K562 (cell line): ENCODE data around the gene MED29. TPM values are rescaled to one million over a fixed set of nuclear protein-coding genes. Genes with fewer than 3 reads are reported as not detected.

Experiments
- BMI1 ChIP-seq: fragments of 150-350 bp; IDR thresholded peaks from 2 replicates; pipeline ENCODE4 v1.6.1; 2014; ENCODE audit warnings: low read length
- BRD4 ChIP-seq: fragments of 200-600 bp; sonication (generic); IDR thresholded peaks from 2 replicates; pipeline ENCODE4 v1.6.1; 2017; ENCODE audit warnings: inconsistent platforms
- EGR1 ChIP-seq: fragments of 450-650 bp; conservative IDR thresholded peaks from 2 replicates; pipeline ENCODE4 v1.6.1; 2017; ENCODE audit warnings: mild to moderate bottlenecking
- HNRNPH1 ChIP-seq: fragments of 200-400 bp; formaldehyde crosslinking; optimal IDR thresholded peaks from 2 replicates; pipeline ENCODE3; 2017; ENCODE audit warnings: low read depth, mild to moderate bottlenecking, low read length, moderate library complexity
- HNRNPLL ChIP-seq: fragments of 200-400 bp; formaldehyde crosslinking; IDR thresholded peaks from 2 replicates; pipeline ENCODE4 v1.6.1; 2017; ENCODE audit warnings: low read length, low read depth, mild to moderate bottlenecking; ENCODE audit not compliant: poor library complexity, severe bottlenecking
- JUNB ChIP-seq: fragments of 450-650 bp; formaldehyde crosslinking; conservative IDR thresholded peaks from 2 replicates; pipeline ENCODE4 v1.4.0; 2020; ENCODE audit warnings: mild to moderate bottlenecking
- KAT2B ChIP-seq: IDR thresholded peaks from one replicate; pipeline ENCODE4 v1.6.1; 2012; ENCODE audit warnings: low read depth, mild to moderate bottlenecking, control low read depth, inconsistent platforms, low read length, moderate library complexity
- KLF16 ChIP-seq: IDR thresholded peaks from 2 replicates; pipeline ENCODE4 v1.6.1; 2016; ENCODE audit warnings: antibody characterized with exemption
- NCOA2 ChIP-seq, 2 experiments: fragments of 450-650 bp; IDR thresholded peaks; 2 replicates each; pipeline ENCODE4 v1.6.1; 2018; ENCODE audit warnings: mild to moderate bottlenecking in 2 of 2, moderate library complexity in 1 of 2; ENCODE audit not compliant: partially characterized antibody in 2 of 2
- NKRF ChIP-seq: fragments of 450-650 bp; IDR thresholded peaks from 2 replicates; pipeline ENCODE4 v1.6.1; 2016; ENCODE audit warnings: borderline replicate concordance
- NR3C1 ChIP-seq: sonication (generic); formaldehyde crosslinking; IDR thresholded peaks from 2 replicates; pipeline ENCODE4 v1.8.1; 2022; ENCODE audit warnings: missing genetic modification reagents
- PRDM10 ChIP-seq: fragments of 450-650 bp; IDR thresholded peaks from 2 replicates; pipeline ENCODE4 v1.6.1; 2018; ENCODE audit not compliant: partially characterized antibody
- SMAD1 ChIP-seq: fragments of 150-350 bp; IDR thresholded peaks from 2 replicates; pipeline ENCODE4 v1.6.1; 2014; ENCODE audit warnings: low read length, low read depth; ENCODE audit not compliant: partially characterized antibody
- ZNF764 ChIP-seq: fragments of 250-450 bp; sonication (Bioruptor Pico); IDR thresholded peaks from 2 replicates; pipeline ENCODE4 v1.4.0; 2020; ENCODE audit warnings: low read depth, mild to moderate bottlenecking, moderate library complexity
- polyA plus RNA-seq, 8 experiments: library from polyadenylated mRNA; depleted of rRNA in 4 of 8; stranded (reverse) in 5 of 8; unstranded in 3 of 8; fragments of >200 nt; fragmentation: Nextera tagmentation in 2 of 8; fragmentation: Illumina TruSeq in 1 of 8; extraction: Ambion mirVana in 2 of 8; extraction: Trizol in 1 of 8; gene quantifications; 2 replicates each; pipeline versions ENCODE4 v1.2.1 to v1.2.3, GENCODE V29; 2011 to 2014; ENCODE audit warnings: inconsistent platforms in 1 of 8, missing spikeins in 1 of 8
- total RNA-seq, 7 experiments: library from RNA; depleted of rRNA in 6 of 7; stranded (reverse); fragments of >200 nt in 6 of 7; fragmentation: Illumina TruSeq in 2 of 7; extraction: Trizol in 2 of 7; gene quantifications; 2 replicates each; pipeline versions ENCODE4 v1.2.1 to v1.2.3, GENCODE V29; 2011 to 2021; ENCODE audit warnings: low replicate concordance in 1 of 7
- TF ChIP-seq, protein P1 (sequence below): fragments of 250-450 bp; sonication (Bioruptor Pico); IDR thresholded peaks from 2 replicates; pipeline ENCODE4 v1.4.0; 2020; ENCODE audit warnings: mild to moderate bottlenecking, moderate library complexity
- TF ChIP-seq, protein P2 (sequence below): fragments of 250-450 bp; sonication (Bioruptor Pico); IDR thresholded peaks from 2 replicates; pipeline ENCODE4 v1.4.0; 2020; ENCODE audit warnings: mild to moderate bottlenecking, moderate library complexity

The MED29 gene
- total and polyA plus RNA-seq, 9 of the 15 experiments (the other 6 are each of a cell fraction or from before 2014, with no cell fraction given) = 1.8 to 22.6 (median 12.4) TPM

- TF ChIP-seq NCOA2 (IDR thresholded peaks at IDR 0.05; ENCODE audit: partially characterized antibody in 2 of 2) = no peak
- no peak for TF ChIP-seq ZNF764 (CRISPR knock-in tag)
- TF ChIP-seq EGR1 = peak; percentile 66
- TF ChIP-seq NKRF = 0 out of 2 replicates have a peak, but pooled peaks have one; percentile 35
- no peak for TF ChIP-seq NR3C1
- TF ChIP-seq, protein P1, sequence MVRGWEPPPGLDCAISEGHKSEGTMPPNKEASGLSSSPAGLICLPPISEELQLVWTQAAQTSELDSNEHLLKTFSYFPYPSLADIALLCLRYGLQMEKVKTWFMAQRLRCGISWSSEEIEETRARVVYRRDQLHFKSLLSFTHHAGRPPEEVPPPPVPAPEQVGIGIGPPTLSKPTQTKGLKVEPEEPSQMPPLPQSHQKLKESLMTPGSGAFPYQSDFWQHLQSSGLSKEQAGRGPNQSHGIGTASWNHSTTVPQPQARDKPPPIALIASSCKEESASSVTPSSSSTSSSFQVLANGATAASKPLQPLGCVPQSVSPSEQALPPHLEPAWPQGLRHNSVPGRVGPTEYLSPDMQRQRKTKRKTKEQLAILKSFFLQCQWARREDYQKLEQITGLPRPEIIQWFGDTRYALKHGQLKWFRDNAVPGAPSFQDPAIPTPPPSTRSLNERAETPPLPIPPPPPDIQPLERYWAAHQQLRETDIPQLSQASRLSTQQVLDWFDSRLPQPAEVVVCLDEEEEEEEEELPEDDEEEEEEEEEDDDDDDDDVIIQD = no peak
- TF ChIP-seq HNRNPLL = peak; percentile 35
- TF ChIP-seq KLF16 = no peak
- no peak for TF ChIP-seq KAT2B
- no peak for TF ChIP-seq BRD4
- no peak for TF ChIP-seq BMI1
- TF ChIP-seq PRDM10 = peak; percentile 69
- TF ChIP-seq JUNB (CRISPR knock-in tag) = no peak
- peak; percentile 87 for TF ChIP-seq SMAD1
- no peak for TF ChIP-seq HNRNPH1
- TF ChIP-seq, protein P2, sequence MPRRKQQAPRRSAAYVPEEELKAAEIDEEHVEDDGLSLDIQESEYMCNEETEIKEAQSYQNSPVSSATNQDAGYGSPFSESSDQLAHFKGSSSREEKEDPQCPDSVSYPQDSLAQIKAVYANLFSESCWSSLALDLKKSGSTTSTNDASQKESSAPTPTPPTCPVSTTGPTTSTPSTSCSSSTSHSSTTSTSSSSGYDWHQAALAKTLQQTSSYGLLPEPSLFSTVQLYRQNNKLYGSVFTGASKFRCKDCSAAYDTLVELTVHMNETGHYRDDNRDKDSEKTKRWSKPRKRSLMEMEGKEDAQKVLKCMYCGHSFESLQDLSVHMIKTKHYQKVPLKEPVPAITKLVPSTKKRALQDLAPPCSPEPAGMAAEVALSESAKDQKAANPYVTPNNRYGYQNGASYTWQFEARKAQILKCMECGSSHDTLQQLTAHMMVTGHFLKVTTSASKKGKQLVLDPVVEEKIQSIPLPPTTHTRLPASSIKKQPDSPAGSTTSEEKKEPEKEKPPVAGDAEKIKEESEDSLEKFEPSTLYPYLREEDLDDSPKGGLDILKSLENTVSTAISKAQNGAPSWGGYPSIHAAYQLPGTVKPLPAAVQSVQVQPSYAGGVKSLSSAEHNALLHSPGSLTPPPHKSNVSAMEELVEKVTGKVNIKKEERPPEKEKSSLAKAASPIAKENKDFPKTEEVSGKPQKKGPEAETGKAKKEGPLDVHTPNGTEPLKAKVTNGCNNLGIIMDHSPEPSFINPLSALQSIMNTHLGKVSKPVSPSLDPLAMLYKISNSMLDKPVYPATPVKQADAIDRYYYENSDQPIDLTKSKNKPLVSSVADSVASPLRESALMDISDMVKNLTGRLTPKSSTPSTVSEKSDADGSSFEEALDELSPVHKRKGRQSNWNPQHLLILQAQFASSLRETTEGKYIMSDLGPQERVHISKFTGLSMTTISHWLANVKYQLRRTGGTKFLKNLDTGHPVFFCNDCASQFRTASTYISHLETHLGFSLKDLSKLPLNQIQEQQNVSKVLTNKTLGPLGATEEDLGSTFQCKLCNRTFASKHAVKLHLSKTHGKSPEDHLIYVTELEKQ (CRISPR knock-in tag) = no peak
Observed at GRCh38 chr19:39406656-39407409, 15.7 kb downstream of the MED29 start, which contains the start of gene ZFP36 (continued).
